HCT116 (cell line): ENCODE measurements around the gene NAMPT. TPM values are rescaled to one million over a fixed set of nuclear protein-coding genes. Genes with fewer than 3 reads are reported as not detected.
A peak's percentile ranks its signal among the peaks of the same experiment; 100 is the strongest.

Experiments used
- ATAC-seq: fragments of 200-7000 bp; cut with Tn5 transposase; 2 replicates; pipeline ENCODE4 v1.9.1; 2020; ENCODE audit warnings: mild to moderate bottlenecking, moderate library complexity
- BruUV-seq: library from RNA; stranded (reverse); fragments of 400-500 nt; replicated peaks from 2 replicates; lab custom pipeline; 2021; lab: Mats Ljungman, UMichigan
- CTCF ChIA-PET: fragments of 300-600 bp; sonication (Branson Sonifier 250); formaldehyde crosslinking; loops from one replicate; lab custom pipeline; 2021; ENCODE audit warnings: antibody characterized with exemption; lab: Charles Lee
- POLR2A ChIA-PET: fragments of 300-600, 350-600 bp; sonication (Branson Sonifier 250); formaldehyde crosslinking; loops from one replicate; lab custom pipeline; 2021; ENCODE audit warnings: antibody characterized with exemption; lab: Charles Lee
- RAD21 ChIA-PET, 2 experiments: fragments of 300-600 bp; sonication (Branson Sonifier 250); formaldehyde crosslinking; loops; one replicate each; lab custom pipeline; 2023; ENCODE audit warnings: low total read pairs in 2 of 2; ENCODE audit not compliant: uncharacterized antibody in 2 of 2, unreplicated experiment in 2 of 2, low non-redundant PET in 1 of 2; lab: Charles Lee
- DNase-seq: peaks from one replicate; pipeline ENCODE4 v3.0.0-alpha.2; 2010; ENCODE audit warnings: low read depth, low spot score
- H2AFZ ChIP-seq: fragments of 200-600 bp; shearing (Covaris generic), sonication (generic); 2 replicates; pipeline ENCODE4 v1.6.1; 2017; ENCODE audit warnings: low read depth, mixed run types, mixed read lengths, antibody characterized with exemption, low read length; ENCODE audit not compliant: poor library complexity, severe bottlenecking
- H3K27ac ChIP-seq: 2 replicates; pipeline ENCODE4 v1.5.1; 2012; ENCODE audit warnings: low read depth, low read length
- H3K27me3 ChIP-seq: fragments of 200-600 bp; sonication (generic); 2 replicates; pipeline ENCODE4 v1.6.1; 2016; ENCODE audit warnings: mixed run types, low read length, mixed read lengths; ENCODE audit not compliant: insufficient read depth
- H3K36me3 ChIP-seq, 2 experiments: fragments of 200-500 bp in 1 of 2; fragments of 200-600 bp in 1 of 2; sonication (Bioruptor generic) in 1 of 2; sonication (generic) in 1 of 2; 2 replicates each; pipeline versions ENCODE4 v1.5.1 to v1.6.1; 2014 to 2016; ENCODE audit warnings: low read length in 2 of 2, inconsistent platforms in 1 of 2, mixed read lengths in 1 of 2, mixed run types in 1 of 2; ENCODE audit not compliant: insufficient read depth in 2 of 2, control insufficient read depth in 1 of 2
- H3K4me1 ChIP-seq, 2 experiments: fragments of 200-600 bp in 1 of 2; sonication (generic) in 1 of 2; 2 replicates each; pipeline versions ENCODE4 v1.5.1 to v1.6.1; 2012 to 2017; ENCODE audit warnings: low read length in 2 of 2, inconsistent platforms in 1 of 2, mild to moderate bottlenecking in 1 of 2, mixed read lengths in 1 of 2, mixed run types in 1 of 2, moderate library complexity in 1 of 2; ENCODE audit not compliant: insufficient read depth in 2 of 2, control insufficient read depth in 1 of 2
- H3K4me2 ChIP-seq: fragments of 200-600 bp; sonication (generic); 2 replicates; pipeline ENCODE4 v1.6.1; 2017; ENCODE audit warnings: mixed run types, low read length, mixed read lengths
- H3K4me3 ChIP-seq, 2 experiments: fragments of 200-600 bp in 1 of 2; sonication (generic) in 1 of 2; replicated peaks in 1 of 2; 2 replicates each; pipeline ENCODE4 v1.5.1; 2011 to 2016; ENCODE audit warnings: low read length in 2 of 2, control low read depth in 1 of 2, low read depth in 1 of 2, mild to moderate bottlenecking in 1 of 2, mixed read lengths in 1 of 2, mixed run types in 1 of 2
- H3K79me2 ChIP-seq: fragments of 200-600 bp; sonication (generic); 2 replicates; pipeline ENCODE4 v1.6.1; 2017; ENCODE audit warnings: mild to moderate bottlenecking, mixed run types, low read length, moderate library complexity, mixed read lengths; ENCODE audit not compliant: insufficient read depth
- H3K9ac ChIP-seq: fragments of 200-600 bp; sonication (generic); 2 replicates; pipeline ENCODE4 v1.6.1; 2016; ENCODE audit warnings: low read length, mixed read lengths
- H3K9me2 ChIP-seq: fragments of 200-600 bp; sonication (generic), shearing (Covaris generic); 2 replicates; pipeline ENCODE4 v1.6.1; 2017; ENCODE audit warnings: mixed run types, mild to moderate bottlenecking, moderate library complexity; ENCODE audit not compliant: insufficient read depth
- H3K9me3 ChIP-seq, 2 experiments: fragments of 200-500 bp in 1 of 2; fragments of 200-600 bp in 1 of 2; sonication (Bioruptor generic) in 1 of 2; sonication (generic) in 1 of 2; 2 replicates each; pipeline ENCODE4 v1.6.1; 2014 to 2017; ENCODE audit warnings: low read length in 2 of 2, mixed read lengths in 2 of 2, inconsistent platforms in 1 of 2, low read depth in 1 of 2, mild to moderate bottlenecking in 1 of 2, mixed run types in 1 of 2, moderate library complexity in 1 of 2; ENCODE audit not compliant: control insufficient read depth in 1 of 2, insufficient read depth in 1 of 2
- H4K20me1 ChIP-seq: fragments of 200-600 bp; sonication (generic), shearing (Covaris generic); 2 replicates; pipeline ENCODE4 v1.6.1; 2017; ENCODE audit warnings: mixed run types, mild to moderate bottlenecking, moderate library complexity; ENCODE audit not compliant: insufficient read depth
- CBX3 ChIP-seq: IDR thresholded peaks from 2 replicates; pipeline ENCODE4 v1.6.1; 2012; ENCODE audit warnings: low read depth
- CEBPB ChIP-seq: IDR thresholded peaks from 2 replicates; pipeline ENCODE4 v1.6.1; 2012; ENCODE audit warnings: low read depth
- EGR1 ChIP-seq: IDR thresholded peaks from 2 replicates; pipeline ENCODE4 v1.6.1; 2012; ENCODE audit warnings: low read depth
- JUND ChIP-seq: IDR thresholded peaks from 2 replicates; pipeline ENCODE4 v1.6.1; 2012
- POLR2A ChIP-seq: IDR thresholded peaks from 2 replicates; pipeline ENCODE4 v1.7.0; 2011; ENCODE audit warnings: borderline replicate concordance; ENCODE audit not compliant: insufficient read depth, insufficient read length; ENCODE audit errors: extremely low read depth
- RAD21 ChIP-seq: IDR thresholded peaks from 2 replicates; pipeline ENCODE4 v1.6.1; 2012; ENCODE audit warnings: low read depth, mild to moderate bottlenecking
- SIN3A ChIP-seq: IDR thresholded peaks from 2 replicates; pipeline ENCODE4 v1.6.1; 2012; ENCODE audit warnings: low read depth
- SP1 ChIP-seq: IDR thresholded peaks from 2 replicates; pipeline ENCODE4 v1.6.1; 2012; ENCODE audit warnings: low read depth
- TCF7L2 ChIP-seq: IDR thresholded peaks from 2 replicates; pipeline ENCODE4 v1.7.0; 2011; ENCODE audit warnings: borderline replicate concordance, inconsistent platforms; ENCODE audit not compliant: insufficient read depth, insufficient read length; ENCODE audit errors: extremely low read depth
- YY1 ChIP-seq: IDR thresholded peaks from 2 replicates; pipeline ENCODE4 v1.6.1; 2011; ENCODE audit warnings: low read length, low read depth, moderate library complexity, mild to moderate bottlenecking; ENCODE audit not compliant: insufficient replicate concordance; ENCODE audit errors: extremely low read depth
- intact Hi-C: fragments of 100-400 bp; cut with micrococcal nuclease; formaldehyde crosslinking; loops from 2 replicates; pipeline ENCODE4 v1.10.0; 2022
- total RNA-seq: library from RNA; stranded (reverse); gene quantifications from one replicate; pipeline ENCODE4 v1.2.1, GENCODE V29; 2021; ENCODE audit not compliant: unreplicated experiment
- TF ChIP-seq, protein P1 (sequence below): IDR thresholded peaks from 2 replicates; pipeline ENCODE4 v1.6.1; 2012
- TF ChIP-seq, protein P2 (sequence below), 3 experiments: fragments of 200-600 bp in 1 of 3; sonication (generic) in 1 of 3; IDR thresholded peaks in 2 of 3; conservative IDR thresholded peaks in 1 of 3; 2 replicates each; pipeline ENCODE4 v1.5.1; 2012 to 2017; ENCODE audit warnings: low read depth in 2 of 3, low read length in 2 of 3, antibody characterized with exemption in 1 of 3, borderline replicate concordance in 1 of 3, control low read depth in 1 of 3, mild to moderate bottlenecking in 1 of 3, mixed read lengths in 1 of 3, mixed run types in 1 of 3, moderate library complexity in 1 of 3; ENCODE audit not compliant: insufficient read depth in 1 of 3
- TF ChIP-seq, protein P3 (sequence below): IDR thresholded peaks from 2 replicates; pipeline ENCODE4 v1.6.1; 2012

Gene NAMPT
- total RNA-seq, 1 experiment from 2014 or later, result 113 TPM

DNA sequence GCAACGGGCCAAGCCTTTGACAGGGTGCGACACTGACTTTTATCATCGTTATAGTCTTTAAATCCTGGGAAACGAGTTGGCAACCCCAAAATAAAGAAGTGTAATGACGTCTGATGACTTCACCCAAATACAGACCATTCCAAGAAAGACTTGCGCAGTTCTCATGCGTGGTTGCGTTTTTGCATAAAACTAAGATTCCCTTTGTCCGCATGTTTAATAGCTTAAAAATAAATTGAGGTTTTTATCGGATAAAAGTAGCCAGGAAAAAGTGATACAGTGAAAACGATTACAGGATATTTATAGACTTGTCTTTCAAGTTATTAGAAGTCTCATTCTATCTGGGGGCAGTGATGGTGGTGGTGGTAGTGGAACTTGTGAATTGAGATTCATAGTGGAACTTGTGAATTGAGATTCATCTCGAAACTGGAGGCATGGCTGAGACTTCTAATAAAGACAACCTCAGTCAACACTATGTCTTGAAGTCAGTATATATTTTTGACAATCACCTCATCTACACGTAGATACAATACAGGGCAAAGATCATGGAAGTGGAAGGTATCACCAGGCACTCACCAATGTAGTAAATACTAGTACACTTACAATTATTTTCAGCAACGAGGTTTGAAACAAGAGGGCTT lies 1.2 kb upstream of the NAMPT start:
- intact Hi-C loops, result loop anchor here (2.0 to 5.0 kb wide), 3 partner anchors 61 to 176 kb away; no protein-coding TSS in a partner anchor
- POLR2A ChIA-PET, result interaction anchor here (1.2 to 1.3 kb wide), 2 partner anchors 130 to 177 kb away, joined by 3 to 5 read pairs; no protein-coding TSS in a partner anchor

DNA sequence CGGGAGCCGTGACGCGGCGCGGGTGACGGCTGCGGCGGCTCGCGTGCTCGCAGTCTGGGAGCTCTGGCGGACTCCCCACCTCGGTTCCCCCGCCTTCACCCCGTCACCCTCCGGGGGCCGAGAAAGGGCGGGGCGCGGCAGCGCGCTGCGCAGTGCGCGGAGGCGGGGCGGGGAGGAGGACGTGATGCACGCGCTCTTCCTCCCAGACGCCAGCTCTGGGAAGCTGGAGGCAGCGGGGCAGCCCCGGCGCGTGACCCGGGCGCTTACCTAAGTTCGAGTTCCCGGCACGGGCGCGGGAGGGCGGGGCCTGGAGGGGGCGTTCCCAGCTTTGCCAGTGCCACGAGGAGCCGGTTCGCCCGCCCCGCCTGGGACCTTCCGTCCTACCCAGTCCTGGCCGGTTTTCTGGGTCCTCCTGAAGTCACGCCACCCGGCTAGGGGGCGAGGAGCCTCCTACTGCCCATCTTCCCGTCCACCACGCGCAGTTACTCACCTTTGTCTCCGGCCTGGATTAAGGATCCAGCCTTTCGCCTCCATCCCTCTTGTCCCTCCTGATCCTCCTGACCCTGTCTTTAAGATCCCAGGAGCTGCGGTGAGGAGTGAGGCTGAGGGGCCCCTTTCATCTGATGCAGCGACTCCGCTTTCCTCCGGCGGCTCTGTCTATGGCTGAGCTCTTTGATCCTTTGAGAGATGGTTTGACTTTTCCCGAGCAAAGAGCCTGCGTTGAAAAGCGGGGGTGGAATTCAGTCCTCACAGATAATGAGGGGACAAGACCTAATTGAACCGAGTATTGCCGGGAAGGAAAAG lies 470 bp upstream of the NAMPT start:
- POLR2A ChIA-PET, result interaction anchor here (0.6 to 1.3 kb wide), 14 partner anchors 12 to 451 kb away, joined by 3 to 5 read pairs (median 4); no protein-coding TSS in a partner anchor
- CTCF ChIA-PET, result interaction anchor here (0.6 to 1.2 kb wide), 3 partner anchors 81 to 257 kb away, joined by 3 read pairs; no protein-coding TSS in a partner anchor
- Histone ChIP-seq H3K27ac (peak overlapping the region; percentile 80), H3K36me3 (peaks cover 0 to 5% of the 10 kb centered on the region in 2 experiments; a peak in 1 of 4 replicates), H3K4me2 (peak overlapping the region; percentile 97), H3K9ac (peak overlapping the region; percentile 89), H4K20me1 (0 out of 2 replicates have a peak, but pooled peaks cover 8% of the 10 kb centered on the region), H3K9me2 (no peaks in the 10 kb centered on the region), H3K4me3 (peak overlapping the region; percentile 77 to 83), H3K27me3 (no peaks in the 10 kb centered on the region), H3K9me3 (no peaks in the 10 kb centered on the region), H3K79me2 (peaks cover 39% of the 10 kb centered on the region), H2AFZ (no peak overlapping the region), H3K4me1 (peaks cover 13 to 45% of the 10 kb centered on the region in 2 experiments; a peak in 3 of 4 replicates)
- DNase-seq (peak; percentile 96), ATAC-seq (peak; percentile 88)
- intact Hi-C loops, result loop anchor here (2.0 to 5.0 kb wide), 3 partner anchors 62 to 177 kb away; no protein-coding TSS in a partner anchor
- TSS peak; percentile 93 for BruUV-seq
- RAD21 ChIA-PET, result interaction anchor here in 1 of 2 experiments (1.2 to 1.3 kb wide), 2 partner anchors 108 to 177 kb away, joined by 4 to 6 read pairs; no protein-coding TSS in a partner anchor
- no peak; the same call in 1 of the 2 replicates for TF ChIP-seq CEBPB
- peak; percentile 77; the same call in 1 of the 2 replicates for TF ChIP-seq SP1
- TF ChIP-seq, protein P1, sequence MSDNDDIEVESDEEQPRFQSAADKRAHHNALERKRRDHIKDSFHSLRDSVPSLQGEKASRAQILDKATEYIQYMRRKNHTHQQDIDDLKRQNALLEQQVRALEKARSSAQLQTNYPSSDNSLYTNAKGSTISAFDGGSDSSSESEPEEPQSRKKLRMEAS, result peak; percentile 94
- TF ChIP-seq JUND, result peak; percentile 18; the same call in 1 of the 2 replicates
- peak; percentile 79 for TF ChIP-seq SIN3A
- 0 out of 2 replicates have a peak, but pooled peaks have one; percentile 13 for TF ChIP-seq RAD21
- peak; percentile 67 for TF ChIP-seq EGR1
- peak; percentile 76 for TF ChIP-seq TCF7L2
- TF ChIP-seq POLR2A, result peak; percentile 70
- TF ChIP-seq CBX3, result peak; percentile 90
- no peak for TF ChIP-seq YY1
- TF ChIP-seq, protein P2, sequence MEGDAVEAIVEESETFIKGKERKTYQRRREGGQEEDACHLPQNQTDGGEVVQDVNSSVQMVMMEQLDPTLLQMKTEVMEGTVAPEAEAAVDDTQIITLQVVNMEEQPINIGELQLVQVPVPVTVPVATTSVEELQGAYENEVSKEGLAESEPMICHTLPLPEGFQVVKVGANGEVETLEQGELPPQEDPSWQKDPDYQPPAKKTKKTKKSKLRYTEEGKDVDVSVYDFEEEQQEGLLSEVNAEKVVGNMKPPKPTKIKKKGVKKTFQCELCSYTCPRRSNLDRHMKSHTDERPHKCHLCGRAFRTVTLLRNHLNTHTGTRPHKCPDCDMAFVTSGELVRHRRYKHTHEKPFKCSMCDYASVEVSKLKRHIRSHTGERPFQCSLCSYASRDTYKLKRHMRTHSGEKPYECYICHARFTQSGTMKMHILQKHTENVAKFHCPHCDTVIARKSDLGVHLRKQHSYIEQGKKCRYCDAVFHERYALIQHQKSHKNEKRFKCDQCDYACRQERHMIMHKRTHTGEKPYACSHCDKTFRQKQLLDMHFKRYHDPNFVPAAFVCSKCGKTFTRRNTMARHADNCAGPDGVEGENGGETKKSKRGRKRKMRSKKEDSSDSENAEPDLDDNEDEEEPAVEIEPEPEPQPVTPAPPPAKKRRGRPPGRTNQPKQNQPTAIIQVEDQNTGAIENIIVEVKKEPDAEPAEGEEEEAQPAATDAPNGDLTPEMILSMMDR (IDR thresholded peaks at IDR 0.05 in 2 of 3, conservative IDR thresholded peaks at IDR 0.05 in 1 of 3; ENCODE audit: borderline replicate concordance in 1 of 3, insufficient read depth in 1 of 3, low read depth in 2 of 3, low read length in 2 of 3), result no peak

More for the DNA sequence above, 1.2 kb upstream of the NAMPT start:
- ATAC-seq (no peak), DNase-seq (no peak)
- peaks cover 13 to 42% of the 10 kb centered on the region in 2 experiments; a peak in 3 of 4 replicates for H3K4me1 ChIP-seq
- peaks cover 0 to 5% of the 10 kb centered on the region in 2 experiments; a peak in 1 of 4 replicates for H3K36me3 ChIP-seq
- H3K79me2 ChIP-seq, result peaks cover 32% of the 10 kb centered on the region
- no peaks in the 10 kb centered on the region for H3K9me3 ChIP-seq
- peak overlapping the region; percentile 89 for H3K9ac ChIP-seq
- ChIA-PET CTCF (interaction anchor here (1.2 kb wide), 1 partner anchor 177 kb away, joined by 3 read pairs; no protein-coding TSS in a partner anchor), RAD21 (no interaction called here)
- BruUV-seq, result no TSS peak
- TF ChIP-seq, protein P3, sequence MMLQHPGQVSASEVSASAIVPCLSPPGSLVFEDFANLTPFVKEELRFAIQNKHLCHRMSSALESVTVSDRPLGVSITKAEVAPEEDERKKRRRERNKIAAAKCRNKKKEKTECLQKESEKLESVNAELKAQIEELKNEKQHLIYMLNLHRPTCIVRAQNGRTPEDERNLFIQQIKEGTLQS, result no peak
- 0 out of 2 replicates have a peak, but pooled peaks have one; percentile 30 for TF ChIP-seq CBX3
- H3K9me2 ChIP-seq, result no peaks in the 10 kb centered on the region
- no peaks in the 10 kb centered on the region for H3K27me3 ChIP-seq
- H3K4me3 ChIP-seq, result peak overlapping the region; percentile 71 to 77
- 0 out of 2 replicates have a peak, but pooled peaks cover 8% of the 10 kb centered on the region for H4K20me1 ChIP-seq
- H2AFZ ChIP-seq, result no peak overlapping the region
- peak overlapping the region; percentile 97 for H3K4me2 ChIP-seq
- H3K27ac ChIP-seq, result peak overlapping the region; percentile 80
